Measurements from ENCODE around the gene PBOV1.

The PBOV1 gene

DNA sequence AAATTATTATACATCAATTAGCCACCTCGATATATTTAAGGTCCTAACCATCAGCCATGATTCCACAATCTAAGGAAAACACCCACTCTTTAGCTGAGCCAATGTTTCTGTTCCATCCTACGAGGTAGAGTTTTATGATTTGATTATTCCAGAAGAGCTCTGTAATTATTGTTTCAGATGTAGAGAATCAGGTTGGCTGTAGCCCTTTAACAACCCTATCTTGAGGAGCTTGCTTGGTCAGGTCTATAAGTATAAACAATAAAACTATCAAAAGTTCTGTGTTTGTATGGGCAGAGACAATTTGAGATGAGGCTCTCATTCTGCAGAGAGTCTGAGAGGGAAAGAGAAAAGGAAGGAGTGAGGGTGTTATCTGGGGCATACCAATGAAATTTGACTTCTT, at the start of gene PBOV1:
PBOV1 (minus strand) TSS at position 43 of the 400 bp plus-strand sequence. CDS start 96 bp downstream, outside the sequence.
- no peak for DNase-seq (ENCODE audit: low read depth)
- TF ChIP-seq, protein P1, sequence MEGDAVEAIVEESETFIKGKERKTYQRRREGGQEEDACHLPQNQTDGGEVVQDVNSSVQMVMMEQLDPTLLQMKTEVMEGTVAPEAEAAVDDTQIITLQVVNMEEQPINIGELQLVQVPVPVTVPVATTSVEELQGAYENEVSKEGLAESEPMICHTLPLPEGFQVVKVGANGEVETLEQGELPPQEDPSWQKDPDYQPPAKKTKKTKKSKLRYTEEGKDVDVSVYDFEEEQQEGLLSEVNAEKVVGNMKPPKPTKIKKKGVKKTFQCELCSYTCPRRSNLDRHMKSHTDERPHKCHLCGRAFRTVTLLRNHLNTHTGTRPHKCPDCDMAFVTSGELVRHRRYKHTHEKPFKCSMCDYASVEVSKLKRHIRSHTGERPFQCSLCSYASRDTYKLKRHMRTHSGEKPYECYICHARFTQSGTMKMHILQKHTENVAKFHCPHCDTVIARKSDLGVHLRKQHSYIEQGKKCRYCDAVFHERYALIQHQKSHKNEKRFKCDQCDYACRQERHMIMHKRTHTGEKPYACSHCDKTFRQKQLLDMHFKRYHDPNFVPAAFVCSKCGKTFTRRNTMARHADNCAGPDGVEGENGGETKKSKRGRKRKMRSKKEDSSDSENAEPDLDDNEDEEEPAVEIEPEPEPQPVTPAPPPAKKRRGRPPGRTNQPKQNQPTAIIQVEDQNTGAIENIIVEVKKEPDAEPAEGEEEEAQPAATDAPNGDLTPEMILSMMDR (IDR thresholded peaks at IDR 0.05; ENCODE audit: insufficient read depth, low read depth, low read length, missing control alignments), result no peak

DNA sequence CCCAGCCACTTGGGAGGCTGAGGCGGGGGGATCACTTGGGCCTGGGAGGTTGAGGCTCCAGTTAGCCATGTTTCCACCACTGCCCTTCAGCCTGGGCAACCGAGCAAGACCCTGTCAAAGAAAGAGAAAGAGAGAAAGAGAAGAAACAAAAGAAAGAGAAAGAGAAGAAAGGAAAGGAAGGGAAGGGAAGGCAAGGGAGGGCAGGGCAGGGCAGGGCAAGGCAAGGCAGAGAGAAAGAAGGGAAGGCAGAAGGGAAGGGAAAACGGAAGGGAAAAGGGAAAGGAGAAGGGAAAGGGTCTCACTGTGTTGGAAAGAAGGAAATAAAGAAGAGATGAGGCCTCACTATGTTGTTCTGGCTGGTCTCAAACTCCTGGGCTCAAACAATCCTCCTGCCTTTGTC, 47.8 kb upstream of the PBOV1 start:
- TF ChIP-seq, protein P1 (IDR thresholded peaks at IDR 0.05; ENCODE audit: insufficient read depth, low read depth, low read length, missing control alignments), result no peak
- H3K4me3 ChIP-seq (ENCODE audit: low read length), result no peak overlapping the region
- no peak for DNase-seq (ENCODE audit: low read depth)

More for the DNA sequence above, at the start of gene PBOV1:
- no peak within 1 kb of the TSS for H3K4me3 ChIP-seq (ENCODE audit: low read length)

DNA sequence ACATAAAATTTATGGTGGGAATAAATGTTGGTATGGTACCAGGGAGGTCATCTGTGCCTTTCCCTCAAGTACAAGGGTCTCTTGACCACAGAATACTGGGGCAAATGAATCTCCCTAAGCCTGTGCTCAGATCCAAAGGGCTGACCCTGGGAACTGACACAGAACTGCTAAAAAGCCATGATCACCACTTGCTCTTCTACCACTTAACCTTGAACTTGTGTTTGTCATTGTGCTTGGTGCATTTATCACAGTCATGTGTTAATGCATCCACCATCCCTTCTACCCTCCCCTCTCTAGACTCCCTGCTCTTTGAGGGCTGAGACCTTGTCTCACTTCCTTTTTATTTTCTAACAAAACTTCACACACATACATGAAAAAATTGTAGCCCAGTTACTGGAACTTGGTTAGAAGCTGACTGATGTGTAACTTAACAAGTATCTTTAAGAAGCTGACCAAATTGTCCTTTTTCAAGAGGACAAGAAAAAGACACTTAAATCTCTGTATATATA, 46.1 kb upstream of the PBOV1 start:
- TF ChIP-seq, protein P1 (IDR thresholded peaks at IDR 0.05; ENCODE audit: insufficient read depth, low read depth, low read length, missing control alignments), result no peak
- no peak overlapping the region for H3K4me3 ChIP-seq (ENCODE audit: low read length)
- DNase-seq (ENCODE audit: low read depth), result no peak

DNA sequence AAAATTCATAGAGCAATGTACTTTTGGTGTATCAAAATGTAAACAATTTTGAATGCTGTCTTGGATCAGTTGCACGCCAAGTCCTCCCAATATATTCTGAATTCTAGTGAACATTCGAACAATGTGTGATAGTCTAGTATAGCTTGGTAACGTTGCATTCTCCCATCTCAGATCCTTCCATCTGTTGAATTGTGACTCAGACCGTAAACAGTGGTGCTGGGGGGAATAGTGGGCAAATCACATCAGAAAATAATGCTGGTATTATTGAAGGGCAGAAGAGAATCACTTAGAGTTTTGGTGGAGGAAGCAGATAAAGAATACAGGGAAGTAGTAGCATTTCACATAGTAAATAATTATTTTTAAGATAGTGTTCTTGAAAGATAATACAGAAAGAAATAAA, 45.7 kb upstream of the PBOV1 start:
- no peak overlapping the region for H3K4me3 ChIP-seq (ENCODE audit: low read length)
- DNase-seq (ENCODE audit: low read depth), result no peak
- TF ChIP-seq, protein P1 (IDR thresholded peaks at IDR 0.05; ENCODE audit: insufficient read depth, low read depth, low read length, missing control alignments), result no peak

DNA sequence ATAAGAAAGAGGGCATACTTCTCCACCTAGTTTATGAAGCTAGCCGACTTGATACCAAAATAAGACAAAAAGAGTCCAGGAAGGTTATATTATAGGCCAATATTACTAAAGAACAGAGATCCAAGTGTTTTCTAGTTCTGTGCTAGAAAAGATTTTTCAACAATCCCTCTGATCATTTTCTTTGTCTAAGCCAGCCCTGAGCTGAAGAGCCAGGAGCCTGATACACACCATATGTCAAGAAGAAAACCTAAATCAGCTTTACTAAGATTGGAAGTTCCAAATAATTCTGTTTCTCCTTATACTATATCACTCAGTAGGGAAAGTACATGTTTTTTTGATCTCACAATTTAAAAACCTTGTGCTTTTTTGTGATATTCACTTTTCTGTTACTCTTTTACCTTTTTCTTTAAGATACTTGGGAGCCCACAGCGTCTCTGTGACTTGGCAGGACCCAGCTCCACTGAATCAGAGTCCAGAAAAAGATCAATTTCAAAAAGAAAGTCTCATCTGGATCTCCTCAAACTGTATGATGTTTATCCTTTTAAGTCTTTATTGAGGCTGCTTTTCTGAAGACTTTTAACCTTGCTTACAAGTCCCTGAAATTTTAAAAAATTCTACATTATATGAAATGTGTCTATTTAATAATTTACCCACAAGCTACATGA, 43.0 kb upstream of the PBOV1 start:
- H3K4me3 ChIP-seq (ENCODE audit: low read length), result no peak overlapping the region
- TF ChIP-seq, protein P1 (IDR thresholded peaks at IDR 0.05; ENCODE audit: insufficient read depth, low read depth, low read length, missing control alignments), result no peak
- no peak for DNase-seq (ENCODE audit: low read depth)

DNA sequence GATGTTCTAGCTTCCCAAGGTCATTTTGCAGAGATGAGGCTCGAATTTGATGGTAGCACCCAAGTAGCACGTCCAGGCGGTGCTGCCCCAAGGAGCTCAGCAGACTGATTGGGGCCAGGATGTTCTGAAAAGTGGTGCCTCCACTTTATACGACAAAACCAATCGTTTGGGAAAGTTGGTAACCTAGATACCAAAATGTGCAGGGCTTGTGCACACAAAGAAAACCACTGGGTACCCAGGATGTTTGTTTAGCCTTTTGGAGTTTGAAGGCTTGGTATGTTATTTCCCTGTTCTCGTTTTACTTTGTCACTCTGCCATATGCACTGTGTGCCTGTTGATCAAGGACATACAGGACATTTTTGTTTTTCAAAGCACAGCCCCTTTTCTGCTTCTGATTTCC, 40.7 kb upstream of the PBOV1 start:
- TF ChIP-seq, protein P1 (IDR thresholded peaks at IDR 0.05; ENCODE audit: insufficient read depth, low read depth, low read length, missing control alignments), result no peak
- no peak overlapping the region for H3K4me3 ChIP-seq (ENCODE audit: low read length)
- no peak for DNase-seq (ENCODE audit: low read depth)

DNA sequence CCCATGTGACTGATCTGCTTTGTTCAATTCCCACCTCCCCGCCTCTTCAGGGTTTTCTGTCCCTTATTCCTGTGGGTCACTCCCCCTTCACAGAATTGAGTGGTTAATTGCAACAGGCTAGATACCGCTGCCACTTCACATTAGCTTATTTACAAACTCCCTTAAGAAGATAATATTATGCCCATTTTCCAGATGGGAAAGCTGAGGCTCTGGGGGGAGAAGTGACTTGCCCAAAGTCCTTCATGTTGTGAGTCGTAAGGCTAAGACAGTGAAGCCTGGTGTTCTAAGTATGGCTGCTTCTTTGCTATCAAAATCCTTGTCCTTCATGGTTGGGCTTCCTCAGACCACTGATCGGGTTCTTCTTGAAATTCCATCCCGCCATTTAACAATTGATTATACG, 39.9 kb upstream of the PBOV1 start:
- DNase-seq (ENCODE audit: low read depth), result no peak
- H3K4me3 ChIP-seq (ENCODE audit: low read length), result no peak overlapping the region
- TF ChIP-seq, protein P1 (IDR thresholded peaks at IDR 0.05; ENCODE audit: insufficient read depth, low read depth, low read length, missing control alignments), result no peak
